Keratinocyte (primary cell): Measurements from ENCODE around the gene RIPOR2. TPM values are rescaled to one million over a fixed set of nuclear protein-coding genes. Genes with fewer than 3 reads are reported as not detected.

Experiments
- polyA plus RNA-seq, 5 experiments: library from polyadenylated mRNA; depleted of rRNA in 3 of 5; stranded (reverse) in 3 of 5; stranded (forward) in 1 of 5; unstranded in 1 of 5; fragments of >200 nt; gene quantifications; 1 replicate in 1 of 5; 2 replicates in 3 of 5; 3 replicates in 1 of 5; pipeline versions ENCODE4 v1.2.1 to v1.2.3, GENCODE V29; 2011 to 2012; ENCODE audit warnings: missing spikeins in 2 of 5, low read depth in 1 of 5, low replicate concordance in 1 of 5

The RIPOR2 gene
- polyA plus RNA-seq, 1 donor (not counting 4 experiments of a cell fraction or from before 2014, with no cell fraction given): 0.07 TPM

Other genes starting within 250 kb of the RIPOR2 start
- 55.4 to 78.8 TPM (median 77.3 TPM) in 3 replicates for gene C6orf62, start 216.8 kb downstream of the RIPOR2 start, polyA plus RNA-seq
- 8.5 to 28.4 TPM (median 21.2 TPM) in 3 replicates for gene GMNN, start 161.0 kb downstream of the RIPOR2 start, polyA plus RNA-seq
- not detected in 3 replicates for gene ARMH2, start 137.0 kb downstream of the RIPOR2 start, polyA plus RNA-seq